ENCODE data around the gene PRUNE2. TPM values are rescaled to one million over a fixed set of nuclear protein-coding genes. Genes with fewer than 3 reads are reported as not detected.

Gene PRUNE2
- total RNA-seq, 4 donors from 2014 or later, result 15.6 to 37.8 (median 26.1) TPM

DNA sequence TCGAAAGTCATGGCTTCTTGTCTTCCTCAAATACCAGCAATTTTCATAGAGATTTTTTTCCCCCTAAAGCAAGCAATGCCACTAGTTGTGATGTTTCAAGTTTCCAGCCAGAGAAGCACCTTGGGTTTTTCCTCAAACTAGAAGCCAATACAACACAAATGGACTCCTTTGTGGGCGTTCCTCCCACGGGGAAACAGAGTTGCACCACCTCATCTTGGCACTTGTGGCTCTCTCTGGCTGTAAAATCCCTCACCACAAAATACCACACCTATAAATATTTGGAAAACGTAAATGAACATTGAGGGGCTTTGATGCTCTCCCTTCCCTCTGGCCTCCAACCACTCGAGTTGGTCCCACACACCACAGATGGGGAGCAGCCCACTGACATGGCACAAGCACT is 208.8 kb downstream of the PRUNE2 start:
- H3K27ac ChIP-seq, result no peak overlapping the region
- no peaks in the 10 kb centered on the region for H3K9me3 ChIP-seq
- H3K27me3 ChIP-seq, result no peaks in the 10 kb centered on the region
- DNase-seq, result no peak
- TF ChIP-seq CTCF (IDR thresholded peaks at IDR 0.05) (no peak), POLR2A (IDR thresholded peaks at IDR 0.05) (no peak)
- no peaks in the 10 kb centered on the region for H3K36me3 ChIP-seq
- peaks cover 0 to 7% (median 0%) of the 10 kb centered on the region in 4 donors for H3K4me1 ChIP-seq
- no peak overlapping the region for H3K4me3 ChIP-seq

DNA sequence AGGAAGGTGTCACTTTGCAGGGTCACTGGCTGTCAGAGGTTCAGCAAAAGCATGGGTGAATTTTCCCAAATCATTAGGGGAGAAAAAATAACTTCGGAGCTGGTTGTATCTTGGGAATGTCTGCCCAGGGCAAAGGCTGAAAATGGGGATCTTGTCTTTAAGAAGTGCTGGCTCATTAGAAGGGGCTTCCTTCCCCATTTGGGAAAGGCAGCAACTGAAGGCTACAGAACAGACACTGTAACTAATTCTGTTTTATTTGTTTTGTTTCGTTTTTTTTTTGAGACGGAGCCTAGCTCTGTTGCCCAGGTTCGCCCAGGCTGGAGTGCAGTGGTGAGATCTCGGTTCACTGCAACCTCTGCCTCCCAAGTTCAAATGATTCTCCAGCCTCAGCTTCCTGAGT is 212.0 kb downstream of the PRUNE2 start:
- H3K9me3 ChIP-seq, result no peaks in the 10 kb centered on the region
- H3K4me1 ChIP-seq, result peaks cover 0 to 11% (median 0%) of the 10 kb centered on the region in 4 donors
- no peak overlapping the region for H3K4me3 ChIP-seq
- no peaks in the 10 kb centered on the region for H3K36me3 ChIP-seq
- no peak for DNase-seq
- H3K27ac ChIP-seq, result no peak overlapping the region
- H3K27me3 ChIP-seq, result no peaks in the 10 kb centered on the region
- no peak for TF ChIP-seq POLR2A (IDR thresholded peaks at IDR 0.05)
- no peak for TF ChIP-seq CTCF (IDR thresholded peaks at IDR 0.05)

DNA sequence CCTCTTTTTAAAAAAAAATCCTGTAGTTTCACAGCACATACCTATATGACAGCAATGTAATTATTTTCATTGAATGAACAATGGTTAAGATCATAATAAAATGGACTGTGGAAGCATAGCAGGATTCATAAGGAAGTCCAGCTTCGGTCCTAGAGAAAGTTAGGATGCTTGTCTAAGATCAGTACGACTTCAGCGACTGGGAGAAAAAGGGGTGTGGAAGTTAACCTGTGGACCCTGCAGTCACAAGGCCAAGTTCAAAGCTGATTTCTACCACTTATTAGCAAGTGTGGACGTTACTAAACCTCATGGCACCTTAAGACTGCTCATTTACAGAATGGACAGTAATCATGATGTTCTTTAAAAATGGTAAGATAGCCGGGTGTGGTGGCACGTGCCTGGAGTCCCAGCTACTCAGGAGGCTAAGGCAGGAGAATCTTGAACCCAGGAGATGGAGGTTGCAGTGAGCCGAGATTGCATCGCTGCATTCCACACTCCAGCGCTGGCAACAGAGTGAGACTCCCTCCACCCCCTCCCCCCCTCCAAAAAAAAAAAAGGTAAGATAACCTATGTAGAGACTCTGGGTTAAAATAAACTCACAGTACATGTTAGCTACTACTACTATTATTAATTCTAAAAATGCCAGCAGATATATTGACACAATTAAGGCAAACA is 213.3 kb downstream of the PRUNE2 start:
- no peak for DNase-seq
- Histone ChIP-seq H3K36me3 (no peaks in the 10 kb centered on the region), H3K27ac (peak overlapping the region in 1 of 4 donors; percentile 6), H3K27me3 (no peaks in the 10 kb centered on the region), H3K9me3 (no peaks in the 10 kb centered on the region), H3K4me1 (peaks cover 0 to 11% (median 0%) of the 10 kb centered on the region in 4 donors), H3K4me3 (peak overlapping the region in 2 of 4 donors; percentile 22 to 51)
- TF ChIP-seq CTCF (IDR thresholded peaks at IDR 0.05) (no peak), POLR2A (IDR thresholded peaks at IDR 0.05) (no peak)

DNA sequence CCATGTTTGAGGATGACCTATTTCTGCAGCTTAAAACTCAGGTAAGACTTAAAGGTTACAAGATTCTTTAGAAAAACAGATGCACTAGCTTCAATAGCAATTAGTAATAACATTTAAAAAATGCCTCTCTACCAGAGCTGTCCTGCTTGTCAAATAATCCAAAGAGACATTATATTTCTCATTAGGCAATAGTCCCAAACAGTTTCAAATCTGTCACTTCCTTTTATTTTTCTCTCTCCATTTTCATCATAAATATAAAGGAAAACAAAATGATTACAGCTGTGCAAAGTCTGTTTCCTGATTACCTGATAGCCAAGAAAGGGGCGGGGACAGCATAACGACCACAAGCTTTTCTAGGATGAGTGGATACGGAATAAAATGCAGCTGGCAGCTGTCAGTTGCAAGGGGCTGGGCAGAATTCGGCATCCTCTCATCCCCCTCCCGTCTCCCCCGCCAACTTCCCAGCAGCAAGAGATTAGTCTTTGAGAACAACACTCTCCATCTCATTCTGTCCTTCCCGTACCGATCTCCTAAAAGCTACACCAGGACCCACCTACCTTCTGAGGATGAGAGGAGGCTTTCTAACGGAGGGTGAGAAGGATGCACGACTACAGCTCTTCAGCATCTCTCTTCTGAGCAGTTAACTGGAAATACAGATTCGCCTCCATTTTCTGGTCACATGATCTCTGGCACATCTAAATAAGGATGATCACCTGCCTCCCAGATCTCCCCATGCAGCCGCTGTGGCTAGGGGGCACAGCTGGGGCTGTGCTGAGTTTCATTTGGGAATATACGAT is 214.2 kb downstream of the PRUNE2 start:
- DNase-seq, result peak in 1 of 3 donors; percentile 50
- Histone ChIP-seq H3K27ac (peak overlapping the region in 1 of 4 donors; percentile 6), H3K36me3 (no peaks in the 10 kb centered on the region), H3K4me1 (peaks cover 0 to 11% (median 0%) of the 10 kb centered on the region in 4 donors), H3K9me3 (no peaks in the 10 kb centered on the region), H3K27me3 (no peaks in the 10 kb centered on the region), H3K4me3 (peak overlapping the region in 3 of 4 donors; percentile 10 to 51 (median 22))
- TF ChIP-seq CTCF (IDR thresholded peaks at IDR 0.05) (no peak), POLR2A (IDR thresholded peaks at IDR 0.05) (no peak)

DNA sequence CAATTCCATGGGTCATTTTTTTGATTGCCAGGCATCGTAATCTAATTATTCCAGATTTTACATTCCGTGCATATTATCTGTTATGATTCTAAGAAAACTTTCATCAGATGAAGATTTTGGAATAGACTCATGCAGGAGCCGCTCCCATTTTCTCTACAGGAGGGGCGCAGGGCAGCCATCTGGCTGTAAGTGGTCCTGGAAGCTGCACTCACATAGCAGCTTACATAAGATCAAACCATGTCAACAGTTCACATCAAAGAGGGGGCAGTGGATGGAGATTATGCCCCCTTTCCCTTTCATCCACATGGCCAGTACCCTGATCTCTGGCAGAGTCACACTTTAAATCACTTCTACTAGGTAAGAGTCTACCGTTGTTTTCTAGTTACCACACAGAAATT is 214.9 kb downstream of the PRUNE2 start:
- Histone ChIP-seq H3K4me1 (peaks cover 0 to 11% (median 0%) of the 10 kb centered on the region in 4 donors), H3K27ac (no peak overlapping the region)

More for the DNA sequence above, 214.9 kb downstream of the PRUNE2 start:
- no peak overlapping the region for H3K4me3 ChIP-seq
- H3K36me3 ChIP-seq, result no peaks in the 10 kb centered on the region
- TF ChIP-seq POLR2A (IDR thresholded peaks at IDR 0.05) (no peak), CTCF (IDR thresholded peaks at IDR 0.05) (no peak)
- H3K9me3 ChIP-seq, result no peaks in the 10 kb centered on the region
- DNase-seq, result no peak
- no peaks in the 10 kb centered on the region for H3K27me3 ChIP-seq

All from Peyer's patch (tissue), 4 donors.